Kidney epithelial cell (primary cell): ENCODE data around the gene IGF2BP2. TPM values are rescaled to one million over a fixed set of nuclear protein-coding genes. Genes with fewer than 3 reads are reported as not detected.

Experiments
- DNase-seq: peaks from one replicate; pipeline ENCODE4 v3.0.0-alpha.2; 2010; ENCODE audit warnings: low read depth
- H3K27me3 ChIP-seq: 2 replicates; pipeline ENCODE4 v1.6.0; 2011; ENCODE audit warnings: low read length; ENCODE audit not compliant: control insufficient read depth, insufficient read depth
- H3K36me3 ChIP-seq: 2 replicates; pipeline ENCODE4 v1.5.1; 2011; ENCODE audit warnings: low read length; ENCODE audit not compliant: control insufficient read depth, insufficient read depth
- H3K4me3 ChIP-seq: 2 replicates; pipeline ENCODE4 v1.5.1; 2011; ENCODE audit warnings: low read depth, mild to moderate bottlenecking, control low read depth, low read length
- total RNA-seq: library from RNA; depleted of rRNA; stranded (reverse); fragments of >200 nt; gene quantifications from 2 replicates; pipeline ENCODE4 v1.2.3, GENCODE V29; 2015
- TF ChIP-seq, protein P1 (sequence below): IDR thresholded peaks from 2 replicates; pipeline ENCODE4 v1.5.1; 2011; ENCODE audit warnings: mild to moderate bottlenecking, moderate library complexity, low read length, control low read depth, inconsistent platforms; ENCODE audit not compliant: insufficient read depth, poor library complexity, severe bottlenecking

IGF2BP2 gene
- total RNA-seq, 1 donor from 2014 or later: 77.0 TPM

DNA sequence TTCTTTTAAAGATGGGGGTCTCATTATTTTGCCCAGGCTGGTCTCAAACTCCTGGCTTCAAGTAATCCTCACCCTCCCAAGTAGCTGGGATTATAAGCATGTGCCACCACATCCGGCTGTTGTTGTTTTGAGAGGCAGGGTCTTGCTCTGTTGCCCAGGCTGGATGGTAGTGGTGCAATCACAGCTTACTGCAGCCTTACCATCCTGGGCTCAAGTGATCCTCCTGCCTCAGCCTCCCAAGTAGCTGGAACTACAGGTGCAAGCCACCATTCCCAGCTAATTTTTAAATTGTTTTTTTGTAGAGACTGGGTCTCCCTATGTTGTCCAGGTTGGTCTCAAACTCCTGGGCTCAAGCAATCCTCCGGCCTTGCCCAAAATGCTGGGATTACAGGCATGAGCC lies 133.2 kb downstream of the IGF2BP2 start:
- no peak overlapping the region for H3K4me3 ChIP-seq
- peaks cover 5% of the 10 kb centered on the region for H3K36me3 ChIP-seq
- TF ChIP-seq, protein P1, sequence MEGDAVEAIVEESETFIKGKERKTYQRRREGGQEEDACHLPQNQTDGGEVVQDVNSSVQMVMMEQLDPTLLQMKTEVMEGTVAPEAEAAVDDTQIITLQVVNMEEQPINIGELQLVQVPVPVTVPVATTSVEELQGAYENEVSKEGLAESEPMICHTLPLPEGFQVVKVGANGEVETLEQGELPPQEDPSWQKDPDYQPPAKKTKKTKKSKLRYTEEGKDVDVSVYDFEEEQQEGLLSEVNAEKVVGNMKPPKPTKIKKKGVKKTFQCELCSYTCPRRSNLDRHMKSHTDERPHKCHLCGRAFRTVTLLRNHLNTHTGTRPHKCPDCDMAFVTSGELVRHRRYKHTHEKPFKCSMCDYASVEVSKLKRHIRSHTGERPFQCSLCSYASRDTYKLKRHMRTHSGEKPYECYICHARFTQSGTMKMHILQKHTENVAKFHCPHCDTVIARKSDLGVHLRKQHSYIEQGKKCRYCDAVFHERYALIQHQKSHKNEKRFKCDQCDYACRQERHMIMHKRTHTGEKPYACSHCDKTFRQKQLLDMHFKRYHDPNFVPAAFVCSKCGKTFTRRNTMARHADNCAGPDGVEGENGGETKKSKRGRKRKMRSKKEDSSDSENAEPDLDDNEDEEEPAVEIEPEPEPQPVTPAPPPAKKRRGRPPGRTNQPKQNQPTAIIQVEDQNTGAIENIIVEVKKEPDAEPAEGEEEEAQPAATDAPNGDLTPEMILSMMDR: no peak
- no peaks in the 10 kb centered on the region for H3K27me3 ChIP-seq
- DNase-seq: no peak

GRCh38 chr3:185687271-185687878 lies 137.5 kb downstream of the IGF2BP2 start:
- TF ChIP-seq, protein P1: no peak
- no peak overlapping the region for H3K4me3 ChIP-seq
- H3K36me3 ChIP-seq: peaks cover 5% of the 10 kb centered on the region
- DNase-seq: no peak
- no peaks in the 10 kb centered on the region for H3K27me3 ChIP-seq

DNA sequence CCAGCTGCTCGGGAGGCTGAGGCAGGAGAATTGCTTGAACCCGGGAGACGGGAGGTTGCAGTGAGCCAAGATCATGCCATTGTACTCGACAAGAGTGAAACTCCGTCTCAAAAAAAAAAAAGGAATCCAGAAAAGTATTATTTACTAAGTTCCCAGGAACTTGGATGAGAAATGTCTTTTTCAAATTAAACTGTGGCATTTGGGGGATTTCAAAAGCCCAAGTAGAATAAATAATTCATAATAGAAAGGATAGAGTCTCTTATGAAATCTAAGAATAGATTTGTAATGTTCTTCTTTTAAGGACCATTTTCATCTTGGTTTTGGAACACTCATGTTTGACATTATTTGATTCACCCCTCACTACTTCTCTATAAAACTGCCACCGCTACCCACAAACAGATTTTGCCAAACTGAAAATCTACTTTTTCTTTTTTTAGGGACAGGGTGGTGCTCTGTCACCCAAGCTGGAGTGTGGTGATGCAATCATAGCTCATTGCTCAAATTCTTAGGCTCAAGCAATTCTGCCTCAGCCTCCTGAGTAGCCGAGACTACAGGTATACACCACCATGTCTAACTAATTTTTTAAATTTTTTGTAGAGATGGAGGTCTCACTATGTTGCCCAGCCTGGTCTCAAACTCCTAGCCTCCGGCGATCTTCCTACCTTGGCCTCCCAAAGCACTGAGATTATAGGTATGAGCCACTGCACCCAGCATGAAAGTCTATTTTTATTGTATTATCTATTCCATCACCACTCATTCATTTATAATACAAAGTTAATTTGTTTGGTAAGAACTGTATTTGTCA lies 139.4 kb downstream of the IGF2BP2 start:
- peaks cover 3% of the 10 kb centered on the region for H3K36me3 ChIP-seq

GRCh38 chr3:185680231-185680630 lies 144.6 kb downstream of the IGF2BP2 start:
- no peaks in the 10 kb centered on the region for H3K27me3 ChIP-seq
- TF ChIP-seq, protein P1: no peak
- H3K36me3 ChIP-seq: peaks cover 2% of the 10 kb centered on the region
- DNase-seq: no peak
- H3K4me3 ChIP-seq: no peak overlapping the region

More for the DNA sequence above, 139.4 kb downstream of the IGF2BP2 start:
- Histone ChIP-seq H3K4me3 (no peak overlapping the region), H3K27me3 (no peaks in the 10 kb centered on the region)
- no peak for DNase-seq
- TF ChIP-seq, protein P1: no peak

DNA sequence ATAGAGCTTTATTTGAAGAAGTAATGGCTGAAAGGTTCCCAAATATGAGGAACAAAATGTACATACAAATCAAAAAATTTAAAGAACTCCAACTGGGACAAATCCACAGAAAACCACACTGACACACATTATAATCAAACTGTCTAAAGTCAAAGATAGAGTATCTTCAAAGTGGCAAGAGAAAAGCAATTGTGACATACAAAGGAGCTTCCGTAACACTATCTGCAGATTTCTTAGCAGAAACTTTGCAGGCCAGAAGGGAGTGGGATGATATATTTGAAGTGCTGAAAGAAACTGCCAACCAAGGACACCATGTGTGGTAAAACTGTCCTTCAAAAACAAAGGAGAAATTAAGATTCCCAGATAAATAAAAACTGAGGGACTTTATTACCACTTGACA lies 146.8 kb downstream of the IGF2BP2 start:
- TF ChIP-seq, protein P1: no peak
- Histone ChIP-seq H3K27me3 (no peaks in the 10 kb centered on the region), H3K36me3 (peaks cover 2% of the 10 kb centered on the region), H3K4me3 (no peak overlapping the region)
- no peak for DNase-seq
